Gastroesophageal sphincter (tissue), 4 donors: ENCODE data around the gene CEP72. TPM values are rescaled to one million over a fixed set of nuclear protein-coding genes. Genes with fewer than 3 reads are reported as not detected.

Experiments
- ATAC-seq: fragments of 150-250 bp; one replicate; pipeline ENCODE4 v1.9.1; 2016; ENCODE audit warnings: mild to moderate bottlenecking, moderate library complexity
- H3K27ac ChIP-seq, 4 donors: fragments of 200-600 bp; sonication (generic) in 3 of 4; 1 replicate in 3 of 4; 2 replicates in 1 of 4; pipeline ENCODE4 v1.5.1; 2016 to 2019
- H3K27me3 ChIP-seq: fragments of 200-600 bp; sonication (generic); one replicate; pipeline ENCODE4 v1.5.1; 2019
- H3K36me3 ChIP-seq, 2 donors: fragments of 200-600 bp; sonication (generic); one replicate each; pipeline ENCODE4 v1.5.1; 2019; ENCODE audit warnings: control low read depth in 1 of 2
- H3K4me1 ChIP-seq, 3 donors: fragments of 200-600 bp; sonication (generic); 1 replicate in 2 of 3; 2 replicates in 1 of 3; pipeline ENCODE4 v1.5.1; 2016 to 2019; ENCODE audit warnings: control low read depth in 2 of 3
- H3K4me3 ChIP-seq, 2 donors: fragments of 200-600 bp; sonication (generic); one replicate each; pipeline ENCODE4 v1.5.1; 2019; ENCODE audit warnings: mild to moderate bottlenecking in 1 of 2, moderate library complexity in 1 of 2
- H3K9me3 ChIP-seq, 3 donors: fragments of 200-600 bp; sonication (generic); one replicate each; pipeline ENCODE4 v1.5.1; 2017 to 2019; ENCODE audit warnings: control low read depth in 2 of 3
- EP300 ChIP-seq: sonication (generic); formaldehyde crosslinking; IDR thresholded peaks from one replicate; pipeline ENCODE4 v1.6.1; 2017; ENCODE audit warnings: antibody characterized with exemption, mild to moderate bottlenecking
- POLR2A ChIP-seq, 2 donors: fragments of 450-650 bp; IDR thresholded peaks; one replicate each; pipeline ENCODE4 v1.6.1; 2017; ENCODE audit warnings: antibody characterized with exemption in 2 of 2, mild to moderate bottlenecking in 2 of 2, moderate library complexity in 1 of 2
- POLR2AphosphoS5 ChIP-seq: sonication (generic); formaldehyde crosslinking; IDR thresholded peaks from one replicate; pipeline ENCODE4 v1.6.1; 2017; ENCODE audit warnings: antibody characterized with exemption
- WGBS, 2 donors: methylation state at CpG; one replicate each; pipeline ENCODE4 v1.1.5; 2018; ENCODE audit warnings: low coverage in 1 of 2; 5-methylcytosine and 5-hydroxymethylcytosine counted together
- total RNA-seq, 4 donors: library from RNA; depleted of rRNA; stranded (reverse); fragments of >200 nt; gene quantifications; one replicate each; pipeline ENCODE4 v1.1.0, GENCODE V29; 2016
- TF ChIP-seq, protein P1 (sequence below), 4 experiments: fragments of 200-600 bp in 2 of 4; fragments of 450-650 bp in 2 of 4; sonication (generic) in 1 of 4; IDR thresholded peaks; one replicate each; pipeline ENCODE4 v1.5.1; 2017 to 2019; ENCODE audit warnings: antibody characterized with exemption in 4 of 4, mild to moderate bottlenecking in 2 of 4, moderate library complexity in 2 of 4

CEP72 gene, protein sequence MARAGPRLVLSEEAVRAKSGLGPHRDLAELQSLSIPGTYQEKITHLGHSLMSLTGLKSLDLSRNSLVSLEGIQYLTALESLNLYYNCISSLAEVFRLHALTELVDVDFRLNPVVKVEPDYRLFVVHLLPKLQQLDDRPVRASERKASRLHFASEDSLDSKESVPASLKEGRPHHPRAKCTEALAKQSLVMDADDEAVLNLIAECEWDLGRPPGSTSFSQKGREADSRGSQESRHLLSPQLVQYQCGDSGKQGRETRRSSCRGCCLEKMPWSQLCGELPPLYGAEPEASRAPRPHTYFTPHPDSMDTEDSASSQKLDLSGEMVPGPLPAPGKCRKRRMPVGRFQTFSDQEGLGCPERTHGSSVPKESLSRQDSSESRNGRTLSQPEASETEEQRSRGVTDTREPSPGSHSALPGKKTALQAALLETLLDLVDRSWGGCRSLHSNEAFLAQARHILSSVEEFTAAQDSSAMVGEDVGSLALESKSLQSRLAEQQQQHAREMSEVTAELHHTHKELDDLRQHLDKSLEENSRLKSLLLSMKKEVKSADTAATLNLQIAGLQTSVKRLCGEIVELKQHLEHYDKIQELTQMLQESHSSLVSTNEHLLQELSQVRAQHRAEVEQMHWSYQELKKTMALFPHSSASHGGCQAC
- total RNA-seq, result 1 to 10 TPM; 2.1 to 8.7 (median 3.8) TPM

DNA sequence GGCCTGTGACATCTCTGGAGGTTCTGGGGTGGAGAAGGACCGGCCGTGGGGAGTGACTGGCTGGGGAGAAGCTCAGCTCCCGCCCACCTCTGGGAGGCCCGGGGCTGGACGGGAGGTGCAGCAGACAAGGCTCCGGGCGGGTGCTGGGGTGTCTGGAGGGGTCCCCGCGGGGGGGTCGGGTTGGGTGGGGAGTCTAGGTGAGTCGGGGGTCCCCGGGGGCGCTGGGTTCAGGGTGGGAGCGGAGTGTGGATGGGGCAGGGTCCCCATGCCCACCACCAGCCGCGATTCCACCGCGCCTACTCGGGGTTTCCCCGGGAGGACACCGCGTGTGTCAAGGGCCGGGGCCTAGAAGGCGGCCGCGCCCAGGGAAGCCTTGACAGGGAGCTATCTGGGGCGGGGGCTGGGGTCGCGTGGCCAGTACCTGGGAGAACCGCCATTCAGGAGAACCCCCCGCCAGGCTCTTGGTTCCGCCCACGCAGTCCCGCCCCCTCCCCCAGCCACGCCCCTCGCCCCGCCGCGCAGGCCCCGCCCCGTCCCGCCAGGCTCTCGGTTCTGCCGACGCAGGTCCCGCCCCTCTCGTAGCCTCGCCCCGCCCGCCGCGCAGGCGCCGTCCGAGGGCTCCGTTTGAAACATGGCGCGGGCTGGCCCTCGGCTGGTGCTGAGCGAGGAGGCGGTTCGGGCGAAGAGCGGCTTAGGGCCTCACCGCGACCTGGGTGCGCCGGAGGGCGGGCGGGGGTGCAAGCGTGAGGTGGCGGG lies at the start of gene CEP72:
TSS of gene CEP72 (plus strand) at position 610 of the 756 bp plus-strand sequence. CDS start at position 632, 22 bp downstream.
- Histone ChIP-seq H3K4me1 (peaks cover 0 to 18% (median 4%) of the 10 kb centered on the region in 3 donors), H3K27me3 (peaks cover 17% of the 10 kb centered on the region), H3K27ac (peak within 1 kb of the TSS in 3 of 4 donors; percentile 51 to 65 (median 51)), H3K36me3 (no peaks in the 10 kb centered on the region), H3K4me3 (peak within 1 kb of the TSS; percentile 77 to 95), H3K9me3 (no peaks in the 10 kb centered on the region)
- WGBS, 2 donors, result 0% methylated on average over 1 of the region's 72 CpGs; no CpG with 5 or more reads in 1 of the 2 donors
- TF ChIP-seq POLR2AphosphoS5 (no peak), POLR2A (IDR thresholded peaks at IDR 0.05) (no peak), EP300 (no peak)
- TF ChIP-seq, protein P1, sequence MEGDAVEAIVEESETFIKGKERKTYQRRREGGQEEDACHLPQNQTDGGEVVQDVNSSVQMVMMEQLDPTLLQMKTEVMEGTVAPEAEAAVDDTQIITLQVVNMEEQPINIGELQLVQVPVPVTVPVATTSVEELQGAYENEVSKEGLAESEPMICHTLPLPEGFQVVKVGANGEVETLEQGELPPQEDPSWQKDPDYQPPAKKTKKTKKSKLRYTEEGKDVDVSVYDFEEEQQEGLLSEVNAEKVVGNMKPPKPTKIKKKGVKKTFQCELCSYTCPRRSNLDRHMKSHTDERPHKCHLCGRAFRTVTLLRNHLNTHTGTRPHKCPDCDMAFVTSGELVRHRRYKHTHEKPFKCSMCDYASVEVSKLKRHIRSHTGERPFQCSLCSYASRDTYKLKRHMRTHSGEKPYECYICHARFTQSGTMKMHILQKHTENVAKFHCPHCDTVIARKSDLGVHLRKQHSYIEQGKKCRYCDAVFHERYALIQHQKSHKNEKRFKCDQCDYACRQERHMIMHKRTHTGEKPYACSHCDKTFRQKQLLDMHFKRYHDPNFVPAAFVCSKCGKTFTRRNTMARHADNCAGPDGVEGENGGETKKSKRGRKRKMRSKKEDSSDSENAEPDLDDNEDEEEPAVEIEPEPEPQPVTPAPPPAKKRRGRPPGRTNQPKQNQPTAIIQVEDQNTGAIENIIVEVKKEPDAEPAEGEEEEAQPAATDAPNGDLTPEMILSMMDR (IDR thresholded peaks at IDR 0.05), result no peak
- ATAC-seq, result peak; percentile 96

DNA sequence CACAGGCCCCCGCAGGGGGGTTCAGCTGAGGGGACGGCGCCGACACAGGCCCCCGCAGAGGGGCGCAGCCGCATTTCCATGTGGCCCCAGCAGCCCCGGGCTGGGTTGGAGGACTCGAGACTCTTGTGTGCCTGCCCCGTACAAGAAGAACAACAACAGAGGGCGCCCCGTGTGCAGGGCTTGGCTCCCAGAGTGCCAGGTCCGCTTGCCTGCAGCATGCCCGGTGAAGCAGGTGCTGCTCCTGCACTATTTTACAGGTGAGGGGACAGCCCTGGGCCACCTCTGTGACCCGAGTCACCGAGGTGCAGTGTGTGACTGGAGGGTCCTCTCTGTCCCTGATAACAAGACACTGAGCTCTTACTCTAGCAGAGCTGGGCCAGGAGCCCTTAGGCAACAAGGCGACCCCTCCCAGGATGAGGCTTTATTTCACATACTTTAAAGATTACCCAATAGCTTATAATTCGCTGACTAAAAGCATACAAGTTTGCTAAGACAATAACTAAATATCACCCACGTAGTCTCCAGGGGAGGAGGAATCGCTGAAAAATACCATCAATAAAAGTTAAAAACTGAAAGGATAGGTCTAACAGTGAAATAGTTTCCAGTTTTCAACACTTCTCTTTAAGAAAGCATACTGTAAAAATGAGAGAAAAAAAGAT lies 46.2 kb upstream of the CEP72 start:
- TF ChIP-seq EP300, result no peak
- no peak for TF ChIP-seq POLR2A (IDR thresholded peaks at IDR 0.05)
- TF ChIP-seq POLR2AphosphoS5, result no peak
- TF ChIP-seq, protein P1 (IDR thresholded peaks at IDR 0.05), result no peak
- Histone ChIP-seq H3K4me1 (peaks cover 0 to 4% (median 0%) of the 10 kb centered on the region in 3 donors), H3K36me3 (no peaks in the 10 kb centered on the region), H3K27ac (no peak overlapping the region), H3K4me3 (no peak overlapping the region), H3K9me3 (peaks cover 0 to 4% (median 0%) of the 10 kb centered on the region in 3 donors), H3K27me3 (peaks cover 73% of the 10 kb centered on the region)
- 14 to 54% methylated on average over 1 to 3 of the region's 20 CpGs for WGBS, 2 donors
- no peak for ATAC-seq

DNA sequence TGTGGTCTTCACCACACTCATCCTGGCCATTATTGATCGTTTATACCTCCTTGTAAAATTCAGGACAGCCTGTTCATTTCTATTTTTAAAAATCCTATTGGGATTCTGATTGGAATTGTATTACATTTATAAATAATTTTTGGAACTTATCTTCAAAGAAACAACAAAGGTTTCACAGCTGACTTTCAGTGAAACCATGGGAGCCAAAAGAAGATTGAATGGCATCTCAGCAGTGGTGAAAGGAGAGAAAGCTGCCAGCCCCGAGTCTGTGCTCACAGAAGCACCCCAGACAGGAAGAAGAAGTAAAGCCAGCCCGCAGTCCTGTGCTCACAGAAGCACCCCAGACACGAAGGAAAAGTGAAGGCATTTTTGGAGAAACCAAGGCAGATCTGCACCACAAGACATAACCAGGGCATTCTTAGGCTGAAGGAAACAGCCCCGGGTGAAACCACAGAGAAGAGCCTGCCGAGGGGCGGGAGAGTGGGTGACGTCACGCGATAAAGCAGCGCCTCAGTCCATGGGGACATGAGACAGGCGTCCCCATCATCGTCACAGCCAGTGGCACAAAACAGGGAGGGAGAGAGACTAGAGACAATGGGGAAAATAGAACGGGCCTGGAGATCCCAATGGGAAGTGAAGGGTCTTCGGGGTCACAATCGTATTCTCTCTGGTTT lies 45.4 kb upstream of the CEP72 start:
- peaks cover 0 to 4% (median 0%) of the 10 kb centered on the region in 3 donors for H3K9me3 ChIP-seq
- TF ChIP-seq POLR2AphosphoS5 (no peak), EP300 (no peak), POLR2A (IDR thresholded peaks at IDR 0.05) (no peak)
- TF ChIP-seq, protein P1 (IDR thresholded peaks at IDR 0.05), result no peak
- peaks cover 0 to 4% (median 0%) of the 10 kb centered on the region in 3 donors for H3K4me1 ChIP-seq
- no peak overlapping the region for H3K4me3 ChIP-seq
- H3K27ac ChIP-seq, result no peak overlapping the region
- peaks cover 72% of the 10 kb centered on the region for H3K27me3 ChIP-seq
- 77 to 80% methylated on average over 6 to 13 of the region's 16 CpGs for WGBS, 2 donors
- H3K36me3 ChIP-seq, result no peaks in the 10 kb centered on the region
- ATAC-seq, result no peak

DNA sequence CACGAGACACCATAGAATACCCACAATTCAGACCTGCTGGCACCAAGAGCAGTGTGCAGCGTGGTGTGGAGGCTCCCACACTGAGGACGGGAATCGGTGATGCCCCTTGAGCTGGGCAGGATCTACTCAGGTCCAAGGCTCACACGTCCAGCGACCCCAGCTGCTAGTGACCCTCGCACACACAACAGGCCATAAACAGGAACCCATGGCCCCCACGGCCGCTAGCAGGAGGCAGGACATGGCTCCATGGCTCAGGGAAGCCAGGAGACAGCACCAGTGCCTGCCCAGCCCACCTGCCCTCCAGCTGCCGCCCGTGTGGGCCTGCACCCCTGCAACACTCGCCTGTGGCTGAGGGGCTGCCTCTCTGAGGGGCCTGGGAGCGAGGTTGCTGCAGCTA lies 44.5 kb upstream of the CEP72 start:
- H3K4me3 ChIP-seq, result no peak overlapping the region
- 61 to 79% methylated on average over 4 of the region's 13 CpGs for WGBS, 2 donors
- H3K27me3 ChIP-seq, result peaks cover 74% of the 10 kb centered on the region
- no peak for TF ChIP-seq POLR2AphosphoS5
- TF ChIP-seq, protein P1 (IDR thresholded peaks at IDR 0.05), result no peak
- TF ChIP-seq EP300, result no peak
- no peak for TF ChIP-seq POLR2A (IDR thresholded peaks at IDR 0.05)
- peaks cover 0 to 4% (median 0%) of the 10 kb centered on the region in 3 donors for H3K4me1 ChIP-seq
- H3K9me3 ChIP-seq, result peaks cover 0 to 4% (median 0%) of the 10 kb centered on the region in 3 donors
- ATAC-seq, result no peak
- H3K36me3 ChIP-seq, result no peaks in the 10 kb centered on the region
- no peak overlapping the region for H3K27ac ChIP-seq
